Breast epithelium (tissue), 4 donors: ENCODE measurements around the gene SMARCAL1. TPM values are rescaled to one million over a fixed set of nuclear protein-coding genes. Genes with fewer than 3 reads are reported as not detected.

ENCODE experiments used
- DNase-seq, 2 donors: peaks; one replicate each; pipeline ENCODE4 v3.0.0-alpha.2; 2019; ENCODE audit warnings: low spot score in 2 of 2
- H3K27ac ChIP-seq, 2 donors: fragments of 200-600 bp; sonication (generic) in 1 of 2; one replicate each; pipeline ENCODE4 v1.5.1; 2016 to 2019; ENCODE audit warnings: mild to moderate bottlenecking in 1 of 2
- H3K27me3 ChIP-seq, 2 donors: fragments of 200-600 bp; sonication (generic) in 1 of 2; one replicate each; pipeline versions ENCODE4 v1.5.1 to v1.6.0; 2017 to 2019; ENCODE audit warnings: control low read depth in 1 of 2, mild to moderate bottlenecking in 1 of 2
- H3K36me3 ChIP-seq: fragments of 200-600 bp; one replicate; pipeline ENCODE4 v1.5.1; 2019
- H3K4me1 ChIP-seq, 2 donors: fragments of 200-600 bp; sonication (generic); one replicate each; pipeline ENCODE4 v1.5.1; 2016 to 2019; ENCODE audit warnings: control low read depth in 1 of 2
- H3K4me3 ChIP-seq, 3 donors: fragments of 200-600 bp; sonication (generic); 1 replicate in 2 of 3; 2 replicates in 1 of 3; pipeline ENCODE4 v1.5.1; 2016 to 2019; ENCODE audit warnings: mild to moderate bottlenecking in 3 of 3, moderate library complexity in 2 of 3
- H3K9me3 ChIP-seq, 2 donors: fragments of 200-600 bp; sonication (generic) in 1 of 2; one replicate each; pipeline ENCODE4 v1.5.1; 2016 to 2019; ENCODE audit warnings: control low read depth in 1 of 2
- CTCF ChIP-seq, 3 donors: fragments of 450-650 bp; IDR thresholded peaks; one replicate each; pipeline ENCODE4 v1.5.1; 2016 to 2017; ENCODE audit warnings: antibody characterized with exemption in 3 of 3, mild to moderate bottlenecking in 3 of 3, moderate library complexity in 3 of 3
- POLR2A ChIP-seq: fragments of 450-650 bp; IDR thresholded peaks from one replicate; pipeline ENCODE4 v1.6.1; 2016; ENCODE audit warnings: antibody characterized with exemption, mild to moderate bottlenecking, moderate library complexity
- POLR2AphosphoS5 ChIP-seq, 3 donors: sonication (generic); formaldehyde crosslinking; IDR thresholded peaks; one replicate each; pipeline ENCODE4 v1.6.1; 2017; ENCODE audit warnings: antibody characterized with exemption in 3 of 3
- intact Hi-C: fragments of 100-400 bp; cut with DNase I; formaldehyde crosslinking; loops from one replicate; pipeline ENCODE4 v1.15.1; 2023; ENCODE audit warnings: low total_unique reads
- total RNA-seq, 3 donors: library from RNA; depleted of rRNA; stranded (reverse); fragments of >200 nt; gene quantifications; one replicate each; pipeline ENCODE4 v1.1.0, GENCODE V29; 2016

Gene SMARCAL1
- total RNA-seq, 3 donors from 2014 or later = 12.0 to 28.1 (median 20.6) TPM

GRCh38 chr2:216405588-216405987 is 6.7 kb upstream of the SMARCAL1 start:
- Histone ChIP-seq H3K9me3 (no peaks in the 10 kb centered on the region), H3K36me3 (no peaks in the 10 kb centered on the region), H3K27me3 (no peaks in the 10 kb centered on the region), H3K4me1 (no peaks in the 10 kb centered on the region), H3K4me3 (no peak overlapping the region), H3K27ac (no peak overlapping the region)
- intact Hi-C loops = loop anchor here (10.0 kb wide), 1 partner anchor 1909 kb away; no protein-coding TSS in a partner anchor
- no peak for TF ChIP-seq CTCF (IDR thresholded peaks at IDR 0.05)
- TF ChIP-seq POLR2A = no peak
- DNase-seq = no peak

GRCh38 chr2:216406826-216407225 is 5.5 kb upstream of the SMARCAL1 start:
- Histone ChIP-seq H3K36me3 (no peaks in the 10 kb centered on the region), H3K9me3 (no peaks in the 10 kb centered on the region), H3K27me3 (no peaks in the 10 kb centered on the region), H3K4me3 (no peak overlapping the region), H3K27ac (no peak overlapping the region), H3K4me1 (no peaks in the 10 kb centered on the region)
- intact Hi-C loops = loop anchor here (10.0 kb wide), 1 partner anchor 1908 kb away; no protein-coding TSS in a partner anchor
- no peak for TF ChIP-seq POLR2A
- TF ChIP-seq POLR2AphosphoS5 (IDR thresholded peaks at IDR 0.05) = no peak
- no peak for DNase-seq

GRCh38 chr2:216408426-216409290 is 3.6 kb upstream of the SMARCAL1 start:
- H3K4me1 ChIP-seq = no peaks in the 10 kb centered on the region
- H3K4me3 ChIP-seq = no peak overlapping the region
- intact Hi-C loops = loop anchor here (10.0 kb wide), 1 partner anchor 1906 kb away; no protein-coding TSS in a partner anchor
- no peaks in the 10 kb centered on the region for H3K36me3 ChIP-seq
- H3K9me3 ChIP-seq = no peaks in the 10 kb centered on the region
- DNase-seq = no peak
- no peaks in the 10 kb centered on the region for H3K27me3 ChIP-seq
- no peak overlapping the region for H3K27ac ChIP-seq
- TF ChIP-seq POLR2A = no peak
- no peak for TF ChIP-seq POLR2AphosphoS5 (IDR thresholded peaks at IDR 0.05)
- no peak for TF ChIP-seq CTCF (IDR thresholded peaks at IDR 0.05)

- Histone ChIP-seq H3K4me1 (no peaks in the 10 kb centered on the region), H3K27me3 (no peaks in the 10 kb centered on the region), H3K4me3 (no peak overlapping the region), H3K9me3 (no peaks in the 10 kb centered on the region), H3K27ac (no peak overlapping the region), H3K36me3 (no peaks in the 10 kb centered on the region)
- DNase-seq = no peak
- intact Hi-C loops = no loop called here
- no peak for TF ChIP-seq POLR2AphosphoS5 (IDR thresholded peaks at IDR 0.05)
- TF ChIP-seq CTCF (IDR thresholded peaks at IDR 0.05) = no peak
- no peak for TF ChIP-seq POLR2A
These were observed 1.7 kb upstream of the SMARCAL1 start for GRCh38 chr2:216410550-216410949.

GRCh38 chr2:216413882-216414281 is 1.6 kb downstream of the SMARCAL1 start:
- Histone ChIP-seq H3K4me3 (no peak overlapping the region), H3K27me3 (no peaks in the 10 kb centered on the region), H3K4me1 (no peaks in the 10 kb centered on the region), H3K27ac (no peak overlapping the region), H3K36me3 (no peaks in the 10 kb centered on the region), H3K9me3 (no peaks in the 10 kb centered on the region)
- DNase-seq = no peak
- intact Hi-C loops = no loop called here
- TF ChIP-seq CTCF (IDR thresholded peaks at IDR 0.05) (no peak), POLR2A (no peak), POLR2AphosphoS5 (IDR thresholded peaks at IDR 0.05) (no peak)
